Embryonic facial prominence (tissue), 1 donor: Measurements from ENCODE around the gene SLC8A3.

Experiments used
- DNase-seq: peaks from one replicate; pipeline ENCODE4 v3.0.0-alpha.2; 2016; ENCODE audit errors: extremely low spot score

SLC8A3 gene

GRCh38 chr14:69997849-69998248 lies 190.9 kb downstream of the SLC8A3 start:
- DNase-seq = no peak

- no peak for DNase-seq
These were observed 192.5 kb downstream of the SLC8A3 start for GRCh38 chr14:69996216-69996615.
